DND-41 (cell line): ENCODE data around the gene IGFBP4.

Experiments
- EZH2 ChIP-seq: IDR thresholded peaks from 3 replicates; pipeline ENCODE4 v1.6.1; 2012; ENCODE audit warnings: borderline replicate concordance, low read depth, mild to moderate bottlenecking, moderate library complexity, low read length, inconsistent platforms; ENCODE audit not compliant: severe bottlenecking
- TF ChIP-seq, protein P1 (sequence below): IDR thresholded peaks from 2 replicates; pipeline ENCODE4 v1.5.1; 2012; ENCODE audit warnings: borderline replicate concordance, low read length, moderate library complexity, mild to moderate bottlenecking; ENCODE audit not compliant: poor library complexity, severe bottlenecking; ENCODE audit errors: extremely low read depth

DNA sequence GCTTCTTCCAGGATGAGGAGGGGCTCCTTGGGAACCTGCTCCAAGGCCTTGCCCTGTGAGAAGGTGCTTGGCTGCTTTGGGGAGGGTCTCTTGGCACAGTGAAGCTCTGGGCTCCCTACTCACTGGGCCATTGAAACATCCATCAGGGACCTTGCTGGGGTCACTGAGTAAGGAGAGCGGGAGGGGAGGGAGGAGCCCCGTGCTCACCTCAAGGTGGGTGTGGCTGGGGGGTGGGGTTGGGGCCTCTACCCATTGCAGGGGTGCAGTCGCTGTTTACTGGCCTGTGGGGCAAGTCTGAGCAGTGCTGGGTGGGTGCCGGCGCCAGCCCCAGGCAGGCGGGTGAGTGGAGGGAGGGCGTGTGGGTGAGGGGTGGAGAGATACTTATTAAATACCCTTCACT is 48.2 kb downstream of the IGFBP4 start:
- TF ChIP-seq, protein P1, sequence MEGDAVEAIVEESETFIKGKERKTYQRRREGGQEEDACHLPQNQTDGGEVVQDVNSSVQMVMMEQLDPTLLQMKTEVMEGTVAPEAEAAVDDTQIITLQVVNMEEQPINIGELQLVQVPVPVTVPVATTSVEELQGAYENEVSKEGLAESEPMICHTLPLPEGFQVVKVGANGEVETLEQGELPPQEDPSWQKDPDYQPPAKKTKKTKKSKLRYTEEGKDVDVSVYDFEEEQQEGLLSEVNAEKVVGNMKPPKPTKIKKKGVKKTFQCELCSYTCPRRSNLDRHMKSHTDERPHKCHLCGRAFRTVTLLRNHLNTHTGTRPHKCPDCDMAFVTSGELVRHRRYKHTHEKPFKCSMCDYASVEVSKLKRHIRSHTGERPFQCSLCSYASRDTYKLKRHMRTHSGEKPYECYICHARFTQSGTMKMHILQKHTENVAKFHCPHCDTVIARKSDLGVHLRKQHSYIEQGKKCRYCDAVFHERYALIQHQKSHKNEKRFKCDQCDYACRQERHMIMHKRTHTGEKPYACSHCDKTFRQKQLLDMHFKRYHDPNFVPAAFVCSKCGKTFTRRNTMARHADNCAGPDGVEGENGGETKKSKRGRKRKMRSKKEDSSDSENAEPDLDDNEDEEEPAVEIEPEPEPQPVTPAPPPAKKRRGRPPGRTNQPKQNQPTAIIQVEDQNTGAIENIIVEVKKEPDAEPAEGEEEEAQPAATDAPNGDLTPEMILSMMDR: no peak
- TF ChIP-seq EZH2: no peak
